AG10803 (cell line): ENCODE measurements around the gene FSTL5.

ENCODE experiments used
- DNase-seq: peaks from one replicate; pipeline ENCODE4 v3.0.0; 2010; ENCODE audit warnings: low read depth
- H3K4me3 ChIP-seq: 2 replicates; pipeline ENCODE4 v1.5.1; 2011; ENCODE audit warnings: mild to moderate bottlenecking, low read length, control low read depth
- CTCF ChIP-seq: conservative IDR thresholded peaks from 2 replicates; pipeline ENCODE4 v1.5.1; 2011; ENCODE audit warnings: mild to moderate bottlenecking, low read length, control low read depth, inconsistent platforms

FSTL5 gene

GRCh38 chr4:161454860-161455259 is 708.9 kb downstream of the FSTL5 start:
- no peak for DNase-seq
- no peak for TF ChIP-seq CTCF
- no peak overlapping the region for H3K4me3 ChIP-seq

- TF ChIP-seq CTCF = no peak
- H3K4me3 ChIP-seq = no peak overlapping the region
- no peak for DNase-seq
Measured at GRCh38 chr4:161448550-161449180, 715.1 kb downstream of the FSTL5 start.

GRCh38 chr4:161444626-161445025 is 719.2 kb downstream of the FSTL5 start:
- DNase-seq = no peak
- no peak for TF ChIP-seq CTCF
- no peak overlapping the region for H3K4me3 ChIP-seq

- no peak for DNase-seq
- TF ChIP-seq CTCF = no peak
- H3K4me3 ChIP-seq = no peak overlapping the region
Measured at GRCh38 chr4:161442921-161443320, 720.9 kb downstream of the FSTL5 start.

- DNase-seq = no peak
- no peak for TF ChIP-seq CTCF
- H3K4me3 ChIP-seq = no peak overlapping the region
Measured at GRCh38 chr4:161438096-161438495, 725.7 kb downstream of the FSTL5 start.

- no peak for TF ChIP-seq CTCF
- no peak for DNase-seq
- no peak overlapping the region for H3K4me3 ChIP-seq
Measured at GRCh38 chr4:161428180-161428965, 735.4 kb downstream of the FSTL5 start.

- DNase-seq = no peak
- peak; percentile 19 for TF ChIP-seq CTCF
- no peak overlapping the region for H3K4me3 ChIP-seq
Measured at GRCh38 chr4:161419822-161420221, 744.0 kb downstream of the FSTL5 start.
